ENCODE data around the gene TCTN2. TPM values are rescaled to one million over a fixed set of nuclear protein-coding genes. Genes with fewer than 3 reads are reported as not detected.

TCTN2 gene
- total and polyA plus RNA-seq, 2 donors (not counting 1 experiment from before 2014, with no cell fraction given) = 8.5 to 22.8 TPM

- Histone ChIP-seq H4K20me1 (ENCODE audit: control insufficient read depth, insufficient read depth, low read length, poor library complexity, severe bottlenecking) (no peaks in the 10 kb centered on the region), H2AFZ (ENCODE audit: insufficient read depth, low read depth, low read length, poor library complexity, severe bottlenecking) (no peak overlapping the region), H3K27me3 (replicated peaks in 1 of 4; ENCODE audit: control extremely low read depth in 1 of 4, control insufficient read depth in 3 of 4, insufficient read depth in 4 of 4, low read length in 3 of 4) (no peaks in the 10 kb centered on the region), H3K4me1 (ENCODE audit: control insufficient read depth in 2 of 2, insufficient read depth in 2 of 2, low read length in 2 of 2) (no peaks in the 10 kb centered on the region), H3K4me2 (replicated peaks; ENCODE audit: low read depth, low read length, poor library complexity, severe bottlenecking) (no peak overlapping the region), H3K4me3 (ENCODE audit: control extremely low read depth in 1 of 5, extremely low read depth in 1 of 5, insufficient read depth in 1 of 5, low read depth in 2 of 5, low read length in 4 of 5) (no peak overlapping the region), H3K79me2 (ENCODE audit: control insufficient read depth, insufficient read depth, low read length) (peaks cover 28% of the 10 kb centered on the region), H3K27ac (ENCODE audit: low read length in 2 of 2) (no peak overlapping the region), H3K36me3 (replicated peaks in 1 of 2; ENCODE audit: control extremely low read depth in 1 of 2, control insufficient read depth in 1 of 2, extremely low read depth in 1 of 2, insufficient read depth in 2 of 2, low read length in 1 of 2) (peaks cover 3 to 50% of the 10 kb centered on the region in 2 experiments), H3K9me3 (ENCODE audit: control extremely low read depth in 1 of 3, control insufficient read depth in 2 of 3, insufficient read depth in 1 of 3, low read length in 2 of 3) (no peaks in the 10 kb centered on the region), H3K9ac (ENCODE audit: low read length) (no peak overlapping the region)
- Mint-ChIP-seq H3K27me3 (no peaks in the 10 kb centered on the region), H3K4me3 (no peak overlapping the region), H3K27ac (no peak overlapping the region), H3K4me1 (no peaks in the 10 kb centered on the region), H3K9me3 (ENCODE audit: insufficient read depth) (no peaks in the 10 kb centered on the region)
- ATAC-seq (ENCODE audit: low read depth) = no peak
- DNase-seq = no peak
- CTCF ChIA-PET = no interaction called here
- no CpG with 5 or more reads among the region's 5 CpGs for WGBS (ENCODE audit: insufficient coverage)
- intact Hi-C loops (cut with micrococcal nuclease) = no loop called here
- POLR2A ChIA-PET = interaction anchor here (0.7 kb wide), 1 partner anchor 43 kb away, joined by 5 read pairs; no protein-coding TSS in a partner anchor
- TF ChIP-seq CTCF (IDR thresholded peaks at IDR 0.05) (no peak), EZH2 (IDR thresholded peaks at IDR 0.05; ENCODE audit: borderline replicate concordance, insufficient read depth, low read depth, low read length, poor library complexity, severe bottlenecking) (no peak)
These were observed 25.0 kb upstream of the TCTN2 start for GRCh38 chr12:123645878-123646277.

GRCh38 chr12:123648401-123648800, 22.5 kb upstream of the TCTN2 start:
- no peaks in the 10 kb centered on the region for H3K9me3 Mint-ChIP-seq (ENCODE audit: insufficient read depth)
- Histone ChIP-seq H3K27ac (ENCODE audit: low read length in 2 of 2) (no peak overlapping the region), H4K20me1 (ENCODE audit: control insufficient read depth, insufficient read depth, low read length, poor library complexity, severe bottlenecking) (no peaks in the 10 kb centered on the region), H2AFZ (ENCODE audit: insufficient read depth, low read depth, low read length, poor library complexity, severe bottlenecking) (no peak overlapping the region), H3K79me2 (ENCODE audit: control insufficient read depth, insufficient read depth, low read length) (peaks cover 25% of the 10 kb centered on the region), H3K27me3 (replicated peaks in 1 of 4; ENCODE audit: control extremely low read depth in 1 of 4, control insufficient read depth in 3 of 4, insufficient read depth in 4 of 4, low read length in 3 of 4) (no peaks in the 10 kb centered on the region), H3K4me3 (ENCODE audit: control extremely low read depth in 1 of 5, extremely low read depth in 1 of 5, insufficient read depth in 1 of 5, low read depth in 2 of 5, low read length in 4 of 5) (no peak overlapping the region), H3K4me1 (ENCODE audit: control insufficient read depth in 2 of 2, insufficient read depth in 2 of 2, low read length in 2 of 2) (no peaks in the 10 kb centered on the region), H3K4me2 (replicated peaks; ENCODE audit: low read depth, low read length, poor library complexity, severe bottlenecking) (no peak overlapping the region), H3K36me3 (replicated peaks in 1 of 2; ENCODE audit: control extremely low read depth in 1 of 2, control insufficient read depth in 1 of 2, extremely low read depth in 1 of 2, insufficient read depth in 2 of 2, low read length in 1 of 2) (peaks cover 5 to 56% of the 10 kb centered on the region in 2 experiments), H3K9ac (ENCODE audit: low read length) (no peak overlapping the region), H3K9me3 (ENCODE audit: control extremely low read depth in 1 of 3, control insufficient read depth in 2 of 3, insufficient read depth in 1 of 3, low read length in 2 of 3) (no peaks in the 10 kb centered on the region)
- DNase-seq (no peak), ATAC-seq (ENCODE audit: low read depth) (no peak)
- TF ChIP-seq EZH2 (IDR thresholded peaks at IDR 0.05; ENCODE audit: borderline replicate concordance, insufficient read depth, low read depth, low read length, poor library complexity, severe bottlenecking) = no peak
- TF ChIP-seq CTCF (IDR thresholded peaks at IDR 0.05) = no peak
- WGBS (ENCODE audit: insufficient coverage) = 96% methylated on average over 4 of the region's 5 CpGs
- ChIA-PET POLR2A (interaction anchor here (0.7 kb wide), 1 partner anchor 818 kb away, joined by 3 read pairs; no protein-coding TSS in a partner anchor), CTCF (no interaction called here)
- no peaks in the 10 kb centered on the region for H3K4me1 Mint-ChIP-seq
- H3K27ac Mint-ChIP-seq = no peak overlapping the region
- no peaks in the 10 kb centered on the region for H3K27me3 Mint-ChIP-seq
- intact Hi-C loops (cut with micrococcal nuclease) = no loop called here
- no peak overlapping the region for H3K4me3 Mint-ChIP-seq
